GM21825 (cell line): Measurements from ENCODE around the gene KIF4B.
"Not testable (repeated sequence)": the region's sequence is repeated elsewhere in the genome, so short reads cannot be mapped to it uniquely, and the experiment has no call there.

Experiments
- ATAC-seq: cut with Tn5 transposase; IDR thresholded peaks from one replicate; pipeline ENCODE4 v1.9.1; 2021; ENCODE audit warnings: mild to moderate bottlenecking, moderate library complexity; ENCODE audit not compliant: unreplicated experiment

KIF4B gene

GRCh38 chr5:155013526-155013925 is at the start of gene KIF4B:
Gene KIF4B, plus strand, starts transcription at chr5:155013755. Its CDS starts 105 bp downstream, at chr5:155013860.
- no peak for ATAC-seq

- ATAC-seq: no peak
Observed at GRCh38 chr5:154966081-154966841, 47.3 kb upstream of the KIF4B start.

GRCh38 chr5:154966874-154967273 is 46.7 kb upstream of the KIF4B start:
- no peak for ATAC-seq

GRCh38 chr5:154967421-154968024 is 46.0 kb upstream of the KIF4B start:
- ATAC-seq: no peak

- ATAC-seq: no peak
Observed at GRCh38 chr5:154968953-154969352, 44.6 kb upstream of the KIF4B start.

- ATAC-seq: no peak
Observed at GRCh38 chr5:154970759-154971158, 42.8 kb upstream of the KIF4B start.

GRCh38 chr5:154971501-154971900 is 42.1 kb upstream of the KIF4B start:
- no peak for ATAC-seq

GRCh38 chr5:154972476-154973080 is 41.0 kb upstream of the KIF4B start:
- ATAC-seq: no peak

- not testable (repeated sequence) for ATAC-seq
Observed at GRCh38 chr5:154976082-154976481, 37.5 kb upstream of the KIF4B start.

- no peak for ATAC-seq
Observed at GRCh38 chr5:154977409-154977808, 36.1 kb upstream of the KIF4B start.

- ATAC-seq: not testable (repeated sequence)
Observed at GRCh38 chr5:154978294-154978693, 35.3 kb upstream of the KIF4B start.

GRCh38 chr5:154984946-154985516 is 28.5 kb upstream of the KIF4B start:
- ATAC-seq: no peak

- no peak for ATAC-seq
Observed at GRCh38 chr5:154986151-154986550, 27.4 kb upstream of the KIF4B start.

- ATAC-seq: no peak
Observed at GRCh38 chr5:154989626-154990025, 23.9 kb upstream of the KIF4B start.

GRCh38 chr5:154993461-154993860 is 20.1 kb upstream of the KIF4B start:
- no peak for ATAC-seq

GRCh38 chr5:154995679-154996078 is 17.9 kb upstream of the KIF4B start:
- no peak for ATAC-seq

GRCh38 chr5:154997746-154998145 is 15.8 kb upstream of the KIF4B start:
- ATAC-seq: no peak

- ATAC-seq: no peak
Observed at GRCh38 chr5:154999865-155000264, 13.7 kb upstream of the KIF4B start.

GRCh38 chr5:155001523-155001922 is 12.0 kb upstream of the KIF4B start:
- ATAC-seq: no peak

GRCh38 chr5:155002722-155003121 is 10.8 kb upstream of the KIF4B start:
- not testable (repeated sequence) for ATAC-seq

- no peak for ATAC-seq
Observed at GRCh38 chr5:155004138-155004744, 9.3 kb upstream of the KIF4B start.
